ENCODE data around the gene KCNH5.

KCNH5 gene

DNA sequence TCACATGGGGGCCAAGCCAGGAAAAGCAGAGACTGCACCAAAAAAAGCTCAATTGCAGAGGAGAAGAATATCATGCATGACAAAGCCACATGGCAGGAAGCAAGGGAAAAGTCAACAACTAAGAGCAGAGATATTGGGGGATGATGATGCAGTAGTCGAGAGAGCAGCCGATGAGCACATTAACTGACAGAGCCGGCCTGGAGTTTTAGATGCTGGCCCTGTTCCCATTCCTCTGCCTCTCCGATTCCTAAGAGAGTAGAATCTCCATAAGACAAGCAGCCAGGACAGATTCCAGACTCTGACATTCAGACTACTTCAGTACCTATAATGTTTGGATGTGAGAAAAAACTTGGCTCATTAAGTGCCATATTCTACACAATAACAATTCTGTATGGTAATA, 155.9 kb downstream of the KCNH5 start:
- TF ChIP-seq GATA2 (IDR thresholded peaks at IDR 0.05; ENCODE audit: low read depth, low read length) (no peak), GATA3 (IDR thresholded peaks at IDR 0.05; ENCODE audit: low read depth, low read length) (no peak)

DNA sequence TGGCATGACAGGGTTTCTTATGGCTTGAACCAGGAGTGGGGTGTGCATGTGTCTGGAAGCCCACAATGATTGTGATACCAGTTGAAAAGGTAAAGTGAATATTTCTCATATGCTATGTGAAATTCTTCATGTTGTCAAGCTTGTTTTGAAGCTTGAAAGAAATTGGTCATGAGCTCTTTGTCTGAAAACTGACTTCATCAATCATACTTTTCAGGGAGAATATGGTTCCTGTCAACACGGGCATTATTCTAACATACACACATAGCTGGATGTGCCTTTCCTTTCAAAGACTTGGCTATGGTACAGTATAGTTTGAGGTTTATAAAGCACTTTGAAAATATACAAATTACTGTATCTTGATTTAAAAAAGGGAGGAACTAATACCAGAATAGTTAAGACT, 158.8 kb downstream of the KCNH5 start:
- TF ChIP-seq GATA3 (IDR thresholded peaks at IDR 0.05; ENCODE audit: low read depth, low read length) = no peak
- no peak for TF ChIP-seq GATA2 (IDR thresholded peaks at IDR 0.05; ENCODE audit: low read depth, low read length)

DNA sequence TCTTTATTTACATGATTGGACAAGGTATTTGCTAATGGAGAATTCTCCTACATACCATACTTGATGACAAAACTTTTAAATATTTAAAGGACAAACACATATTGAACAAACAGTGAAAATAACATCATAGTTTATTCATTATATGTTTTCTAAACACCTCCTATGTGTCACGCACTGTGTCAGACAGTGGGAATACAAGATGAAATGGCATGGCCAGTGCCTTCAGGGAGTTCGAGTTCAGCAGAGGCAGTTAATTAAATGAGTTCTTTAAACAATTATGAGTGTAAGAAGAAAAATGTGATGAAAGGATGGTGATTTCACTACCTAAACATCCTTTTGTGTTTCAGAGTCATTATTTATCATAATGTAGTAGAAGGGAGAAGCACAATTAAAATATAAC, 159.8 kb downstream of the KCNH5 start:
- TF ChIP-seq GATA3 (IDR thresholded peaks at IDR 0.05; ENCODE audit: low read depth, low read length) (no peak), GATA2 (IDR thresholded peaks at IDR 0.05; ENCODE audit: low read depth, low read length) (no peak)

DNA sequence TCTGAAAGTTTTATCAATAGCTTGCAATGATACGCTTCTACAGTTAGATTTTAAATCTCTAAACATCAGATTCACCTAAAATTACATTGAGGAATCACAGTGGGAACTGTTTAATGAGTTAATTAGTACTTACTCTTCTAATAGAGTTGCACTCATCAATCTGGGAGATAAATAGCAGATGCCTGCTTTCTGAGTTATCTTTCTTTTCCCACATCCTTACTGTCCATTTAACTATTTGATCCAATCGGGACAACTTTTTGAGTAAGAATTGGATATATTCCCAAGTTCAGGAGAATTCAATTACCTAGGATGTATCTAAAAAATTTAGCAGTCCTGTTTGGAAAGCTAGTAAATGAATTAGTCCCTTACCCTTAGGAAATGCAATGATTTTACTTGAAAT, 162.3 kb downstream of the KCNH5 start:
- TF ChIP-seq GATA3 (IDR thresholded peaks at IDR 0.05; ENCODE audit: low read depth, low read length) (peak; percentile 38), GATA2 (IDR thresholded peaks at IDR 0.05; ENCODE audit: low read depth, low read length) (no peak)

DNA sequence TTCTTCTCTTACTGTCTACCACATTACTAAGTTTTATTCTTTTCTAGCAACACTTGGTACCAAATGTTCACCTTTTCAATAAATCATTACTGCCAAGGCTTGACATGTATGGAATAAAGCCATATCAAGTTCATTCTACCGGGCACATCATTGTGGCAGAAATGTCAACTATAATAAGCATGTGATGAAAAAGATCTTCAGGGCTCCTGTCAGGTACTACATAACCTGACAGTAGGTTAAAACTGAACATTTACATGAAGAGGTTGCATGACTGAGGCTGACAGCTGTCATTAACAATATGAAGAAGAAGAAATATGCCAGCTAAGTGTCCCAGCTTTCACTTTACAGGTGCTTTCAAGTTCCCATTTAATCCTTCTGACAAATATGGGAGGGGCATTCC, 178.9 kb downstream of the KCNH5 start:
- TF ChIP-seq GATA3 (IDR thresholded peaks at IDR 0.05; ENCODE audit: low read depth, low read length) = no peak
- TF ChIP-seq GATA2 (IDR thresholded peaks at IDR 0.05; ENCODE audit: low read depth, low read length) = no peak

DNA sequence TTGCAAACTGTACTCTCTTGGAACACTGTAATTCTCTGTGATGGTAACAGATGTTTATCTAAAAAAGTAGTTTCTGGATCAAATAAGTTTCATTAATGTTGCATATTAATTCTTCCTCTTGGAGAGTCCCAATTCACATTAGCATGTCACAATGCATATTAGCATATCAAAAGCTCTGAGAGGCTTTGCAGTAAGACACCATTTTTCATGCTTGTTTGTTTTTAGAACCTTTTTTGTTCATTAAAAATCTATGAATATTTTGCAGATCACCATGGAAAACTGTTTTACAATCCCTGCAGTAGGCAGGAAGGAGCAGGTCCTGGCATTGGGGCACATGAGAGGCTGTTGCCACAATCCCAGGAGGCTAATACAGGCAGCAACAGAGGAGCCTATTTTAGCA, 180.7 kb downstream of the KCNH5 start:
- no peak for TF ChIP-seq GATA3 (IDR thresholded peaks at IDR 0.05; ENCODE audit: low read depth, low read length)

DNA sequence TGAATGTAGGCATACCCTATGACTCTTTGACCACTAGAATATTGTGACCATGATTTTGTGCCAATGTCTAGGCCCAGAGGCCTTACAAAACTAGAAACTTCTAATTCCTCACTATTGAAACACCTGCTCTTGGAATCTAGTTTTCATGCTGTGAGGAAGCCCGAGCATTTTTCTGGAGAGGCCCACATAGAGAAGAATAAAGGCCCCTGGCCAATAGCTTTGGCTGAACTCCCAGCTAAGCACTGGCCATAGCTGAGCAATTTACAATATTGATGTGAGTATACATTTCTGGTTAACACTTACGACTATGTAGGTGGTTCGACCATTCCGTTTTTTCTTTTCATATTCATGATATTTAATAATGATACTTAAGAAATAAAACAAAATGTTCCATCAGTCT, 190.3 kb downstream of the KCNH5 start:
- TF ChIP-seq GATA3 (IDR thresholded peaks at IDR 0.05; ENCODE audit: low read depth, low read length) (no peak), GATA2 (IDR thresholded peaks at IDR 0.05; ENCODE audit: low read depth, low read length) (no peak)

DNA sequence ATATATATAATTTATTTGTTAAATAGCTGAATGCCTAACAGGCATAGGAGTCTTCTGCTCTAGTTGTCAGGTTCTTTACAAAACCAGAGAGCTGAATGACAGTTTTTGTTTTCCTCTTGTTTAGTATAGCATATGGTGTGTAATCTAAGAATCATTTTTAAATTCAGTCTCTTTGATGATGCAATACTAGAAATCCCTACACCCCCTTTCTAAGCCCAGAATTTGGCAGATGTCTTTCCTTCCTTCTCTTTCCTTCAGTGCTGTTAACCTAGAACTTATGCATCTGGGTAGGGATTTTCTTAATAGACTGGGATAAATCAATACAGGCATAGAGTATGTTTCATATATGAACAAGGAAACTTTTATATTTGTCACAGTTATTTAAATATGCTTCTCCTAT, 198.1 kb downstream of the KCNH5 start:
- no peak for TF ChIP-seq GATA2 (IDR thresholded peaks at IDR 0.05; ENCODE audit: low read depth, low read length)
- TF ChIP-seq GATA3 (IDR thresholded peaks at IDR 0.05; ENCODE audit: low read depth, low read length) = no peak

DNA sequence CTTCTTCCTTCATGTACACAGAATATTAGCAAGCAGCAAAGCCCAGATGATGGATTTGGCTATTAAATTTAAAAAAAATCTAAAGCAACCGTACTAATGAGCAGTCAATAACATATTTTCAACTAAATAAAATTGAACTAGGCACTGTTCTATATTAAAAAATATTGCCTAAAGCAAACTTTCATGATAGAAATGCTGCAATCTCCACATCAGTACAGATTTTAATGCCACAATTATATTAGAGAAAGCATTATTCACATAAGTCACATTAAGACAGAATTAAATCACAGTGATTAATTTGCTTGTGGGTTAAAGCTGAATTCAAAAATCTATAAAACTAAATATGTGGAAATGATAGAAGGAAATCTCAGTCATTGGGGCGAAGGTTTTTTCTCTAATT, 200.7 kb downstream of the KCNH5 start:
- TF ChIP-seq GATA3 (IDR thresholded peaks at IDR 0.05; ENCODE audit: low read depth, low read length) (peak; percentile 80), GATA2 (IDR thresholded peaks at IDR 0.05; ENCODE audit: low read depth, low read length) (no peak)

DNA sequence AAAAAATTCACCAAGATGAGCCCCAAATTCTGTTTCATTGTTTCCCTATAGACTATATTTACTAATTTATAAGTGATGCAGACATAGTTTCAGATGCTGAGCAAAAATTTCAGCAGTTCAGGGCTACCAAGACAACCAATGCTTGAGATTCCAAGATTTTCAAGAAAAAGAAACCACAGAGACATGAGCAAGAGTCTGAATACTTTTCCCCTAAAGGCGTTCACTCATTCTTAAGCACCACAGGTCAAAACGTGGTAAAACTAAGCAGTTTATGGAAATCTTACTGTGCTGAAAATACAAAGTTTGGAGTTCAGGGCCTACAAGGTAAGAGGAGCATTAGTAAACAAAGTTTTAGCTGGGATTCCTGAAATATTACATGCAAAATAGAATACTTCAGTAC, 221.2 kb downstream of the KCNH5 start:
- no peak for TF ChIP-seq GATA2 (IDR thresholded peaks at IDR 0.05; ENCODE audit: low read depth, low read length)
- TF ChIP-seq GATA3 (IDR thresholded peaks at IDR 0.05; ENCODE audit: low read depth, low read length) = no peak

DNA sequence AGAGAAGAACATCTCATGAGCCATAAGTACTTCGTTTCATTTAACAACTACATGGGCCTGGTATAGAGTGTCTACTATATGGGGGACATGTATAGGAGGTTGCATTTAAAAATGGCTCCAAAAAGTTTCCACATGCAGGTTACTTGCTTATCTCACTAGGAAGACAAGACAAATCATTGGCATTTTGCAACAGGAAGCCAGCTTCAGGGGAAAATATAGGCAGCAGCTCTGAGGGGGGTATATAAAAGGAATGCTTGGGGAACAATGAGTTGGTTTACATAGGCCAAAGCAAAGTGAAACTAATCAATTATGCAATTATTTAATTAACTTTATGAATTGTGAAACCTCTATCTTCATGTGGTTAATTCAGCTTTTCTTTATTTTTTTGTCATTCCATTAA, 225.3 kb downstream of the KCNH5 start:
- TF ChIP-seq GATA3 (IDR thresholded peaks at IDR 0.05; ENCODE audit: low read depth, low read length) (no peak), GATA2 (IDR thresholded peaks at IDR 0.05; ENCODE audit: low read depth, low read length) (no peak)

DNA sequence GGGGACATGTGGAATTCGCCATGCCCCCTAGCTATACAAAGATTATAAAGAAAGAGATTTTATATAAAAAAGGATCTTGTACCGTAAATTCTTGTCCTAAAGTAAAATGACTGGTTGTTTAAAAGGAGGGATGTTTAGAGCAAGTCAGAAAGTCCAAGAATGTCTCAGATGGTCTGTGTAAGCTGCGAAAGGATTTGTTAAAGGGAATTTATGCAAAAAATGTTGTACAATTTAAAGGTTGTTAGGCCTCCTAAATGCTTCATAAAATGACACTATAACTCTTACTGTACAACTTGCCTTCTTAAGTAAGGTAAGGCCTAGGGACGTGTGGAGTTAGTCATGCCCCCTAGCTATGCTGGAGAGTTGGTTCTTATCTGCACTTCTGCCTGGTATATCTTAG, 237.6 kb downstream of the KCNH5 start:
- TF ChIP-seq GATA3 (IDR thresholded peaks at IDR 0.05; ENCODE audit: low read depth, low read length) (no peak), GATA2 (IDR thresholded peaks at IDR 0.05; ENCODE audit: low read depth, low read length) (no peak)

DNA sequence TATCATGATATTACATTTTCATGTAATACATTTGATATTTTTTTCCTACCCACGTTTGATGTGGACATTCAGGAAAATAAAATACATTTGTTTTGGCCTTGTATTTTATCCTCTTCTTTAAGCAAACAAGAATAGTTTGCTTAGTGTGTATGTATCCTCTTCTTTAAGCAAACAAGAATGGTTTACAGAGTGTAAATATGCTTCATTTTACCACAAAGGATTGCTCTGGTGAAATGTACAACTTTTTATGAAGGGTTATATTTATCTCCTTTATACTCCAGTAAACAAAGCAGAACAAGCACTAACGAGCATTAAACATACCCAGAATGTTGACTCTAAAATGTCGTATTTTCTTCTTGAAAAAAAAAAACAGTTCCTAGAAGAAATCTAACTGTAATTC, 244.7 kb downstream of the KCNH5 start:
- TF ChIP-seq GATA2 (IDR thresholded peaks at IDR 0.05; ENCODE audit: low read depth, low read length) (no peak), GATA3 (IDR thresholded peaks at IDR 0.05; ENCODE audit: low read depth, low read length) (no peak)

DNA sequence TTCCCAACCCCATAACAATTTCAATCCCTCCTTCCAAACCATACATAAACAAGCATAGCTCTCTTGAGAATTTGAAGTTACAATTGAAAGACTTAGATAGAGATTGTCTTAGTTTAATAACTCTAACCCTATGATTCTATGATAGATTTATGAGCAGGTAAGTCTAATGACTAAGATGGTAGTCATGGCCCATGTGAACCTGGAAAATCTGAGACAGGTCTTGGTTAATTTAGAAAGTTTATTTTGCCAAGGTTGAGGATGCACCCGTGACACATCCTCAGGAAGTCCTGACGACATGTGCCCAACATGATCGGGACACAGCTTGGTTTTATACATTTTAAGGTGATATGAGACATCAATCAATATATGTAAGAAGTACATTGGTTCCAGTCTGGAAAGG, 248.8 kb downstream of the KCNH5 start:
- TF ChIP-seq GATA2 (IDR thresholded peaks at IDR 0.05; ENCODE audit: low read depth, low read length) (no peak), GATA3 (IDR thresholded peaks at IDR 0.05; ENCODE audit: low read depth, low read length) (no peak)

DNA sequence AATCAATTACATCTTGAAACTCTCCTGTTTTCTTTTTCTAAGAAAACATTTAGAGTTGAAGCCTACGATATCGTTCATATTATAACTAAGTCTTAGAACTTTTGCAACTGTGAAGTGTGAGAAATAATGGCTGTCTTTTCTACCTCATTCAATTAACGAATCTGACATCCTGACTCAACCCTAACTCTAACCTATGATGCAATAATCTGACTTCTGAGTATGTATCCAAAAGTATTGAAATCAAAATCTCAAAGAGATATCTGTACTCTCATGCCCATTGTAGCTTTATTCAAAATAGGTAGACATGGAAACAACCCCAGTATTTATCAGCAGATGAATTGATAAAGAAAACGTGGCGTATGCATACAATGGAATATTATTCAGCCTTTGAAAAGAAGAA, 252.7 kb downstream of the KCNH5 start:
- TF ChIP-seq GATA3 (IDR thresholded peaks at IDR 0.05; ENCODE audit: low read depth, low read length) (no peak), GATA2 (IDR thresholded peaks at IDR 0.05; ENCODE audit: low read depth, low read length) (no peak)

DNA sequence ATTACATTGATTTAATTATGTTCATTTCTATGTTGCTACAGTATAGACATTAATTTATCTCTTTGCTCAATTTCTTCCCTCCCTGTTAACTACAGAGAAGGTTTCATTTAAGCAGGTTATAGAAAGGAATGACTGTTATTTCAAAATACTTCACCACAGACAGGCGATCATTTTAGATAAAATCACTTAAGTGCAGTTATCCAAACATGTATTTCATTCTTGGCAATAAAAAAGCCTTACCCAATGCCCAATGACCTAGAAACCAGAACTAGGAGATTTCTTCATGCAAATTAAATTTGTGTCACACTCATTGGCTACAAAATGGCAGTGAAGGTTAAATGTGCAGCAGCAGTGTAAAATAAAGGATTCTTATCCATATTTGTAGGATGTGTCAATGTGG, 266.4 kb downstream of the KCNH5 start:
- TF ChIP-seq GATA2 (IDR thresholded peaks at IDR 0.05; ENCODE audit: low read depth, low read length) (no peak), GATA3 (IDR thresholded peaks at IDR 0.05; ENCODE audit: low read depth, low read length) (no peak)

Measured in SH-SY5Y (cell line).